NCI-H510A (cell line): Measurements from ENCODE around the gene GPATCH2L.

ENCODE experiments used
- DNase-seq: peaks from one replicate; lab custom pipeline; 2025; lab: John Stamatoyannopoulos, UW

GPATCH2L gene

DNA sequence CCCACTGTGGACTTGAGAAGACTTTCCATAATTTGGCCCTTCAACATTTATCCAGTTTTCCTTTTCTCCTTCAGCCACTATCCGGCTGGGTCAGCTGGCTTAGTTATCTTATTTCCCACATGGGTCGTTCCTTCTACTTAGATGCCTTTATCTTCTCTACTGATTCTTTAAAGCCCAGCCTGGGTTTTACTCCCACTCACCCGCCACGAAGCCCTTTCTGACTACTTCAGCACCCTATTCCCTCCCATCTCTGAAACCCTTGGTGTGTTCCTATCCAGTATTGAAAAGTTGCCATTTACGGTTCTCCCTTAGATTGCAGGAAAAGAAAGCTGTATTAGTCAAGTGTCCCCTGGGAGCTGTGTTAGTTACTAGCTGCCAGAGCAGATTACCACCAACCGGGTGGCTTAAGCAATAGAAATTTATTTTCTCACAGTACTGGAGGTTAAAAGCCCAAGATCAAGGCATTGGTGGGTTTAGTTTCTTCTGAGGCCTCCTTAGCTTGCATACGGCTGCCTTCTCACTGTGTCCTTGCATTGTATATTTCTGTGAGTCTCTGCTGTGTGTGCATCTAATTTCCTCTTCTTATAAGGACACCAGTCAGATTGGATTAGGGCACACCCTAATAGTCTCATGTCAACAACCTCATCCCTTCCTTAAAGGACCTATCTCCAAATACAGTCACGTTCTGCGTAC is 105.5 kb downstream of the GPATCH2L start:
- DNase-seq: no peak

GRCh38 chr14:76257842-76258397 is 106.2 kb downstream of the GPATCH2L start:
- no peak for DNase-seq

- no peak for DNase-seq
Observed at GRCh38 chr14:76259029-76259735, 107.5 kb downstream of the GPATCH2L start.

GRCh38 chr14:76260749-76261148 is 109.0 kb downstream of the GPATCH2L start:
- no peak for DNase-seq

DNA sequence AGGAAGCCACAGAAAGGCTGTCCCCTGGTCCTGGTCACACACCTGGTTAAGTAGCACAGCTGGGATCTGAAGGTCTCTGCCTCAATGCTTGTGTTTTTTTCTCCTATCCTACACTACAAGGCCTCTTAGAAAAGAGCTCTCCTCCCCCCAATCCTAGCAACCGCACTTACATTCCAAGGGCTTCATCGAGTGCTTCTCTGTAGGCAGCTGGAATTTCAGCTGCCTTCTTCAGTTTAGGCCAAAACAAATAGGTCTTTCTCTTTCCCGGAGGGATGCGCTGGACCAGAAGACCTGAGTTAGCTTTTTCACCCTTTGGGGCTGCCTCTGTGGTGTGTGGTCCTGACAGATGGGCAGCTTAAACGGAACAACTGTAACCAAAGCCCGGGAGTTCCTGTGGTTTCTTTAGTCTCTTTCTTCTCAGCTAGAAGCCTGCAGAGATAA is 109.7 kb downstream of the GPATCH2L start:
- DNase-seq: no peak

GRCh38 chr14:76262641-76263040 is 110.9 kb downstream of the GPATCH2L start:
- no peak for DNase-seq
